Lower leg skin (tissue), 3 donors: ENCODE results near the gene C14orf132.

Experiments used
- POLR2A ChIP-seq, 2 donors: fragments of 450-650 bp; IDR thresholded peaks; one replicate each; pipeline ENCODE4 v1.6.1; 2016 to 2017; ENCODE audit warnings: antibody characterized with exemption in 2 of 2, mild to moderate bottlenecking in 1 of 2, moderate library complexity in 1 of 2
- TF ChIP-seq, protein P1 (sequence below), 3 donors: fragments of 450-650 bp; IDR thresholded peaks; one replicate each; pipeline ENCODE4 v1.5.1; 2016; ENCODE audit warnings: antibody characterized with exemption in 3 of 3, mild to moderate bottlenecking in 3 of 3, moderate library complexity in 2 of 3

DNA sequence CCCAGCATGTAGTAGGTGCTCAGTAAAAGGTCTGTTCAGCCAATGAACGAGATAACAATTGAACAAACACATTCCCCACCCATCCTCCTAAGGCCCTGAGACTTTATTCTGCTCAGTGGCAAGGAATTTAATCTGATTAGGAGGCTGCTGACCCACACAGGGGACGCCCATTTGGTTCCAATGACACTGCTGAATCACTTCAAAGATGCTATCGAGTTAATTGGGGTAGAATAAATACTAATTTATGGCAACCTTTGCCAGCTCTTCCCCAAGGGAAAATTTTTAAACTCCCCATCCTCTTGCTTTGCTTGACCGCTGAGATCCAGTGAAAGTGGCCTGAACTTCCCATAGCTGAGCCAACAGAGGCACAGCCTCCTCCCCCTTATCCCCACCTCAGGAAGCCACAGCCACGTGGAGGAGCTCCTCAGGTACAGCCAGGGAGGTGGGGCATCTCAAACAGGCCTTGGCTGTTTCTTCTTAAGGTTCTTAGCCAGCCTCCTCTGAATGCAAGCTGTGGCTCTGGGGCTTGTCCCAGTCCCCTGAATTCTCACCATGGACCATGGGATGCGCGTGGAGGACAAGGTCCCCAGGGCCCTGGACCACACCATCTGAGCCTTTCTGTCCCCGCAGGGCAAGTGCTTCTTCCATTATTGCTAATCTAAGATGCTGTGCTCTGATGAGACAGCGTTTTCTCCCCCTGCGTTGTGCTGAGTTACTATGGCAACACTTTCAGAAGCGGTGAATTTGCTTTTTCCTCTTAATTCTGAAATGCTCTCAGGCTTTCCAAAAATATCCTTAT is 26.7 kb downstream of the C14orf132 start:
- TF ChIP-seq, protein P1, sequence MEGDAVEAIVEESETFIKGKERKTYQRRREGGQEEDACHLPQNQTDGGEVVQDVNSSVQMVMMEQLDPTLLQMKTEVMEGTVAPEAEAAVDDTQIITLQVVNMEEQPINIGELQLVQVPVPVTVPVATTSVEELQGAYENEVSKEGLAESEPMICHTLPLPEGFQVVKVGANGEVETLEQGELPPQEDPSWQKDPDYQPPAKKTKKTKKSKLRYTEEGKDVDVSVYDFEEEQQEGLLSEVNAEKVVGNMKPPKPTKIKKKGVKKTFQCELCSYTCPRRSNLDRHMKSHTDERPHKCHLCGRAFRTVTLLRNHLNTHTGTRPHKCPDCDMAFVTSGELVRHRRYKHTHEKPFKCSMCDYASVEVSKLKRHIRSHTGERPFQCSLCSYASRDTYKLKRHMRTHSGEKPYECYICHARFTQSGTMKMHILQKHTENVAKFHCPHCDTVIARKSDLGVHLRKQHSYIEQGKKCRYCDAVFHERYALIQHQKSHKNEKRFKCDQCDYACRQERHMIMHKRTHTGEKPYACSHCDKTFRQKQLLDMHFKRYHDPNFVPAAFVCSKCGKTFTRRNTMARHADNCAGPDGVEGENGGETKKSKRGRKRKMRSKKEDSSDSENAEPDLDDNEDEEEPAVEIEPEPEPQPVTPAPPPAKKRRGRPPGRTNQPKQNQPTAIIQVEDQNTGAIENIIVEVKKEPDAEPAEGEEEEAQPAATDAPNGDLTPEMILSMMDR (IDR thresholded peaks at IDR 0.05) = no peak
- no peak for TF ChIP-seq POLR2A (IDR thresholded peaks at IDR 0.05)
